HL-60 (cell line): ENCODE measurements around the gene TMED9.

ENCODE experiments used
- GABPA ChIP-seq: IDR thresholded peaks from 2 replicates; pipeline ENCODE4 v1.6.1; 2012; ENCODE audit warnings: low read depth
- POLR2AphosphoS5 ChIP-seq: IDR thresholded peaks from 2 replicates; pipeline ENCODE4 v1.6.1; 2012; ENCODE audit warnings: low read depth

- TF ChIP-seq GABPA (no peak), POLR2AphosphoS5 (no peak)
Observed at GRCh38 chr5:177545487-177546257, 46.3 kb upstream of the TMED9 start.
